Karpas-422 (cell line): ENCODE results near the gene HNRNPF. TPM values are rescaled to one million over a fixed set of nuclear protein-coding genes. Genes with fewer than 3 reads are reported as not detected.

ENCODE experiments used
- DNase-seq: peaks from one replicate; pipeline ENCODE4 v3.0.0-alpha.2; 2015
- H2AFZ ChIP-seq: fragments of 200-600 bp; sonication (generic); 2 replicates; pipeline ENCODE4 v1.6.1; 2014; ENCODE audit warnings: antibody characterized with exemption, low read length, mixed read lengths
- H3K27ac ChIP-seq: fragments of 200-600 bp; sonication (generic); 2 replicates; pipeline ENCODE4 v1.5.1; 2014; ENCODE audit warnings: mild to moderate bottlenecking, low read length, moderate library complexity
- H3K27me3 ChIP-seq: fragments of 200-600 bp; sonication (generic); 2 replicates; pipeline ENCODE4 v1.6.1; 2014; ENCODE audit warnings: low read length, mixed read lengths
- H3K36me3 ChIP-seq: fragments of 200-600 bp; sonication (generic); 2 replicates; pipeline ENCODE4 v1.6.1; 2014; ENCODE audit warnings: low read length, mixed read lengths; ENCODE audit not compliant: insufficient read depth
- H3K4me1 ChIP-seq: fragments of 200-600 bp; sonication (generic); 2 replicates; pipeline ENCODE4 v1.6.1; 2014; ENCODE audit warnings: mild to moderate bottlenecking, low read length, mixed read lengths
- H3K4me2 ChIP-seq: fragments of 200-600 bp; sonication (generic); 2 replicates; pipeline ENCODE4 v1.6.1; 2014; ENCODE audit warnings: low read length, low read depth, mild to moderate bottlenecking; ENCODE audit not compliant: poor library complexity, severe bottlenecking
- H3K4me3 ChIP-seq: fragments of 200-600 bp; sonication (generic); 2 replicates; pipeline ENCODE4 v1.5.1; 2014; ENCODE audit warnings: mild to moderate bottlenecking, antibody characterized with exemption, low read length, mixed read lengths
- H3K79me2 ChIP-seq: fragments of 200-600 bp; sonication (generic); 2 replicates; pipeline ENCODE4 v1.6.1; 2014; ENCODE audit warnings: mild to moderate bottlenecking, low read length, mixed read lengths
- H3K9ac ChIP-seq: fragments of 200-600 bp; sonication (generic); 2 replicates; pipeline ENCODE4 v1.6.0; 2014; ENCODE audit warnings: low read length
- H3K9me2 ChIP-seq: fragments of 200-600 bp; sonication (generic), shearing (Covaris generic); replicated peaks from 2 replicates; pipeline ENCODE4 v1.6.0; 2014; ENCODE audit warnings: mild to moderate bottlenecking, low read length, moderate library complexity; ENCODE audit not compliant: insufficient read depth
- H3K9me3 ChIP-seq: fragments of 300-700, 200-600 bp; sonication (generic); 2 replicates; pipeline ENCODE4 v1.6.1; 2014; ENCODE audit warnings: low read length, mixed read lengths
- H4K20me1 ChIP-seq: fragments of 200-600 bp; sonication (generic); 2 replicates; pipeline ENCODE4 v1.6.1; 2014; ENCODE audit warnings: mild to moderate bottlenecking, antibody characterized with exemption, low read length, low read depth; ENCODE audit not compliant: insufficient read depth
- total RNA-seq: library from RNA; depleted of rRNA; stranded (reverse); fragments of >200 nt; shearing (Covaris generic); gene quantifications from 2 replicates; pipeline ENCODE4 v1.2.3, GENCODE V29; 2014; ENCODE audit warnings: low replicate concordance

The HNRNPF gene
- total RNA-seq, 1 experiment from 2014 or later: 160 TPM

- Histone ChIP-seq H2AFZ (no peak overlapping the region), H4K20me1 (peaks cover 39% of the 10 kb centered on the region), H3K9ac (peak overlapping the region; percentile 95), H3K4me1 (peaks cover 54% of the 10 kb centered on the region), H3K36me3 (peaks cover 12% of the 10 kb centered on the region; the same call in 1 of the 2 replicates), H3K27me3 (no peaks in the 10 kb centered on the region), H3K9me3 (no peaks in the 10 kb centered on the region), H3K79me2 (peaks cover 71% of the 10 kb centered on the region), H3K27ac (peak overlapping the region; percentile 89), H3K4me3 (peak overlapping the region; percentile 98), H3K9me2 (no peaks in the 10 kb centered on the region), H3K4me2 (peak overlapping the region; percentile 92)
- peak; percentile 83 for DNase-seq
These were observed 1.8 kb downstream of the HNRNPF start for GRCh38 chr10:43407148-43407575.

- peak; percentile 63 for DNase-seq
- H3K27me3 ChIP-seq: no peaks in the 10 kb centered on the region
- no peaks in the 10 kb centered on the region for H3K9me2 ChIP-seq
- H2AFZ ChIP-seq: no peak overlapping the region
- peak overlapping the region; percentile 98 for H3K4me3 ChIP-seq
- H3K36me3 ChIP-seq: peaks cover 28% of the 10 kb centered on the region
- peaks cover 58% of the 10 kb centered on the region for H4K20me1 ChIP-seq
- H3K4me2 ChIP-seq: peak overlapping the region; percentile 92
- no peaks in the 10 kb centered on the region for H3K9me3 ChIP-seq
- peak overlapping the region; percentile 40 for H3K9ac ChIP-seq
- H3K79me2 ChIP-seq: peaks cover 96% of the 10 kb centered on the region
- peaks cover 71% of the 10 kb centered on the region for H3K4me1 ChIP-seq
- H3K27ac ChIP-seq: peak overlapping the region; percentile 50
These were observed 4.3 kb downstream of the HNRNPF start for GRCh38 chr10:43404704-43405084.

GRCh38 chr10:43403911-43404703, 4.9 kb downstream of the HNRNPF start:
- peaks cover 97% of the 10 kb centered on the region for H3K79me2 ChIP-seq
- H3K9ac ChIP-seq: peak overlapping the region; percentile 40
- H3K4me2 ChIP-seq: peak overlapping the region; percentile 92
- peaks cover 73% of the 10 kb centered on the region for H3K4me1 ChIP-seq
- H3K9me3 ChIP-seq: no peaks in the 10 kb centered on the region
- no peaks in the 10 kb centered on the region for H3K27me3 ChIP-seq
- peak overlapping the region; percentile 98 for H3K4me3 ChIP-seq
- peak overlapping the region; percentile 50 for H3K27ac ChIP-seq
- H3K36me3 ChIP-seq: peaks cover 32% of the 10 kb centered on the region
- H3K9me2 ChIP-seq: no peaks in the 10 kb centered on the region
- H4K20me1 ChIP-seq: peaks cover 64% of the 10 kb centered on the region
- DNase-seq: no peak
- no peak overlapping the region for H2AFZ ChIP-seq

- peak overlapping the region; percentile 37; the same call in 1 of the 2 replicates for H3K27ac ChIP-seq
- peak overlapping the region; percentile 92 for H3K4me2 ChIP-seq
- peak overlapping the region; percentile 4; the same call in 1 of the 2 replicates for H3K4me3 ChIP-seq
- H3K79me2 ChIP-seq: peaks cover 100% of the 10 kb centered on the region
- H3K9me2 ChIP-seq: no peaks in the 10 kb centered on the region
- DNase-seq: no peak
- no peak overlapping the region for H2AFZ ChIP-seq
- H3K4me1 ChIP-seq: peaks cover 85% of the 10 kb centered on the region
- H3K27me3 ChIP-seq: no peaks in the 10 kb centered on the region
- H3K36me3 ChIP-seq: peaks cover 32% of the 10 kb centered on the region
- no peaks in the 10 kb centered on the region for H3K9me3 ChIP-seq
- H4K20me1 ChIP-seq: peaks cover 70% of the 10 kb centered on the region
- 0 out of 2 replicates have a peak overlapping the region, but pooled peaks have one; percentile 22 for H3K9ac ChIP-seq
These were observed 6.0 kb downstream of the HNRNPF start for GRCh38 chr10:43402880-43403452.

GRCh38 chr10:43402176-43402575, 6.8 kb downstream of the HNRNPF start:
- H3K9me3 ChIP-seq: no peaks in the 10 kb centered on the region
- peaks cover 89% of the 10 kb centered on the region for H3K4me1 ChIP-seq
- no peaks in the 10 kb centered on the region for H3K9me2 ChIP-seq
- H3K79me2 ChIP-seq: peaks cover 100% of the 10 kb centered on the region
- H3K27ac ChIP-seq: peak overlapping the region; percentile 37
- DNase-seq: no peak
- H3K4me3 ChIP-seq: peak overlapping the region; percentile 5; the same call in 1 of the 2 replicates
- peaks cover 70% of the 10 kb centered on the region for H4K20me1 ChIP-seq
- no peak overlapping the region for H2AFZ ChIP-seq
- no peaks in the 10 kb centered on the region for H3K27me3 ChIP-seq
- peak overlapping the region; percentile 22; the same call in 1 of the 2 replicates for H3K9ac ChIP-seq
- peaks cover 32% of the 10 kb centered on the region for H3K36me3 ChIP-seq
- peak overlapping the region; percentile 92 for H3K4me2 ChIP-seq

- Histone ChIP-seq H4K20me1 (peaks cover 70% of the 10 kb centered on the region), H3K4me3 (peak overlapping the region; percentile 14; the same call in 1 of the 2 replicates), H3K9me2 (no peaks in the 10 kb centered on the region), H3K27ac (peak overlapping the region; percentile 37), H3K9ac (peak overlapping the region; percentile 22), H3K4me2 (peak overlapping the region; percentile 92), H2AFZ (no peak overlapping the region), H3K4me1 (peaks cover 89% of the 10 kb centered on the region), H3K27me3 (no peaks in the 10 kb centered on the region), H3K9me3 (no peaks in the 10 kb centered on the region), H3K79me2 (peaks cover 98% of the 10 kb centered on the region), H3K36me3 (peaks cover 32% of the 10 kb centered on the region)
- no peak for DNase-seq
These were observed 7.4 kb downstream of the HNRNPF start for GRCh38 chr10:43401627-43402026.

GRCh38 chr10:43399320-43400310, 9.4 kb downstream of the HNRNPF start:
- H3K9ac ChIP-seq: peak overlapping the region; percentile 93
- peaks cover 98% of the 10 kb centered on the region for H3K79me2 ChIP-seq
- H3K36me3 ChIP-seq: peaks cover 39% of the 10 kb centered on the region
- H4K20me1 ChIP-seq: peaks cover 72% of the 10 kb centered on the region
- H3K4me1 ChIP-seq: peaks cover 89% of the 10 kb centered on the region
- H2AFZ ChIP-seq: no peak overlapping the region
- no peaks in the 10 kb centered on the region for H3K27me3 ChIP-seq
- DNase-seq: no peak
- peak overlapping the region; percentile 80 for H3K4me2 ChIP-seq
- no peaks in the 10 kb centered on the region for H3K9me3 ChIP-seq
- H3K4me3 ChIP-seq: peak overlapping the region; percentile 90
- H3K9me2 ChIP-seq: no peaks in the 10 kb centered on the region
- peak overlapping the region; percentile 31 for H3K27ac ChIP-seq
